SK-N-SH treated with all-trans-retinoic acid at 6 μM for 48 hours (cell line): ENCODE measurements around the gene TM9SF3.

Experiments used
- ATAC-seq: fragments of 200-7000 bp; cut with Tn5 transposase; 3 replicates; pipeline ENCODE4 v1.9.1; 2020; ENCODE audit warnings: mild to moderate bottlenecking, moderate library complexity
- ARNTL ChIP-seq: fragments of 450-650 bp; formaldehyde crosslinking; IDR thresholded peaks from 2 replicates; pipeline ENCODE4 v1.5.0; 2020; ENCODE audit warnings: low read depth, mild to moderate bottlenecking, moderate library complexity, borderline replicate concordance
- CSDC2 ChIP-seq: fragments of 250-450 bp; sonication (Bioruptor Pico); IDR thresholded peaks from 2 replicates; pipeline ENCODE4 v1.5.0; 2020; ENCODE audit warnings: mild to moderate bottlenecking, moderate library complexity
- ESRRG ChIP-seq: fragments of 250-450 bp; sonication (Bioruptor Pico); IDR thresholded peaks from 2 replicates; pipeline ENCODE4 v1.6.1; 2021; ENCODE audit warnings: mild to moderate bottlenecking
- GLIS3 ChIP-seq: fragments of 250-450 bp; sonication (Bioruptor Pico); IDR thresholded peaks from 2 replicates; pipeline ENCODE4 v1.5.0; 2020; ENCODE audit warnings: mild to moderate bottlenecking, moderate library complexity
- ISL1 ChIP-seq: fragments of 250-450 bp; sonication (Bioruptor Pico); IDR thresholded peaks from 2 replicates; pipeline ENCODE4 v2.1.2; 2022; ENCODE audit warnings: mild to moderate bottlenecking, moderate library complexity
- OSR1 ChIP-seq: fragments of 250-450 bp; sonication (Bioruptor Pico); IDR thresholded peaks from 2 replicates; pipeline ENCODE4 v1.8.0; 2022; ENCODE audit warnings: moderate library complexity, mild to moderate bottlenecking, inconsistent platforms
- SNAI2 ChIP-seq: fragments of 250-450 bp; sonication (Bioruptor Pico); IDR thresholded peaks from 2 replicates; pipeline ENCODE4 v1.5.0; 2020; ENCODE audit warnings: mild to moderate bottlenecking, moderate library complexity
- TCF4 ChIP-seq: fragments of 250-450 bp; sonication (Bioruptor Pico); IDR thresholded peaks from 2 replicates; pipeline ENCODE4 v1.8.0; 2021; ENCODE audit warnings: mild to moderate bottlenecking, moderate library complexity, borderline replicate concordance
- TOX ChIP-seq: fragments of 250-450 bp; sonication (Bioruptor Pico); IDR thresholded peaks from 2 replicates; pipeline ENCODE4 v1.8.0; 2021; ENCODE audit warnings: mild to moderate bottlenecking, moderate library complexity, borderline replicate concordance
- ZC3H10 ChIP-seq: fragments of 250-450 bp; sonication (Bioruptor Pico); IDR thresholded peaks from 2 replicates; pipeline ENCODE4 v1.5.1; 2021; ENCODE audit warnings: mild to moderate bottlenecking, moderate library complexity
- ZFP3 ChIP-seq: fragments of 250-450 bp; sonication (Bioruptor Pico); IDR thresholded peaks from 2 replicates; pipeline ENCODE4 v1.5.0; 2020; ENCODE audit warnings: mild to moderate bottlenecking, moderate library complexity
- ZFP30 ChIP-seq: fragments of 450-650 bp; formaldehyde crosslinking; IDR thresholded peaks from 2 replicates; pipeline ENCODE4 v1.5.0; 2022; ENCODE audit warnings: mild to moderate bottlenecking, moderate library complexity
- ZNF565 ChIP-seq: fragments of 450-650 bp; formaldehyde crosslinking; conservative IDR thresholded peaks from 2 replicates; pipeline ENCODE4 v1.5.0; 2020; ENCODE audit warnings: low read depth, mild to moderate bottlenecking, moderate library complexity
- ZNF8 ChIP-seq: fragments of 450-650 bp; formaldehyde crosslinking; IDR thresholded peaks from 2 replicates; pipeline ENCODE4 v1.5.0; 2020; ENCODE audit warnings: mild to moderate bottlenecking, moderate library complexity
- TF ChIP-seq, protein P1 (sequence below): fragments of 250-450 bp; sonication (Bioruptor Pico); IDR thresholded peaks from 2 replicates; pipeline ENCODE4 v1.5.1; 2021; ENCODE audit warnings: mild to moderate bottlenecking, moderate library complexity
- TF ChIP-seq, protein P2 (sequence below): fragments of 250-450 bp; sonication (Bioruptor Pico); IDR thresholded peaks from 2 replicates; pipeline ENCODE4 v1.8.0; 2020; ENCODE audit warnings: mild to moderate bottlenecking, moderate library complexity, borderline replicate concordance
- TF ChIP-seq, protein P3 (sequence below): fragments of 250-450 bp; sonication (Bioruptor Pico); IDR thresholded peaks from 2 replicates; pipeline ENCODE4 v1.5.1; 2020; ENCODE audit warnings: low read depth, mild to moderate bottlenecking, moderate library complexity
- TF ChIP-seq, protein P4 (sequence below): fragments of 250-450 bp; sonication (Bioruptor Pico); IDR thresholded peaks from 2 replicates; pipeline ENCODE4 v1.5.0; 2020; ENCODE audit warnings: mild to moderate bottlenecking, moderate library complexity

TM9SF3 gene

GRCh38 chr10:96570511-96570910 lies 16.3 kb downstream of the TM9SF3 start:
- ATAC-seq: no peak
- TF ChIP-seq ZFP3 (no peak), ESRRG (CRISPR knock-in tag) (no peak), OSR1 (no peak), TCF4 (CRISPR knock-in tag) (no peak), ZFP30 (no peak)
- TF ChIP-seq, protein P1, sequence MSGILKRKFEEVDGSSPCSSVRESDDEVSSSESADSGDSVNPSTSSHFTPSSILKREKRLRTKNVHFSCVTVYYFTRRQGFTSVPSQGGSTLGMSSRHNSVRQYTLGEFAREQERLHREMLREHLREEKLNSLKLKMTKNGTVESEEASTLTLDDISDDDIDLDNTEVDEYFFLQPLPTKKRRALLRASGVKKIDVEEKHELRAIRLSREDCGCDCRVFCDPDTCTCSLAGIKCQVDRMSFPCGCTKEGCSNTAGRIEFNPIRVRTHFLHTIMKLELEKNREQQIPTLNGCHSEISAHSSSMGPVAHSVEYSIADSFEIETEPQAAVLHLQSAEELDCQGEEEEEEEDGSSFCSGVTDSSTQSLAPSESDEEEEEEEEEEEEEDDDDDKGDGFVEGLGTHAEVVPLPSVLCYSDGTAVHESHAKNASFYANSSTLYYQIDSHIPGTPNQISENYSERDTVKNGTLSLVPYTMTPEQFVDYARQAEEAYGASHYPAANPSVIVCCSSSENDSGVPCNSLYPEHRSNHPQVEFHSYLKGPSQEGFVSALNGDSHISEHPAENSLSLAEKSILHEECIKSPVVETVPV (CRISPR knock-in tag): no peak
- TF ChIP-seq, all 23 proteins: peak for 0

DNA sequence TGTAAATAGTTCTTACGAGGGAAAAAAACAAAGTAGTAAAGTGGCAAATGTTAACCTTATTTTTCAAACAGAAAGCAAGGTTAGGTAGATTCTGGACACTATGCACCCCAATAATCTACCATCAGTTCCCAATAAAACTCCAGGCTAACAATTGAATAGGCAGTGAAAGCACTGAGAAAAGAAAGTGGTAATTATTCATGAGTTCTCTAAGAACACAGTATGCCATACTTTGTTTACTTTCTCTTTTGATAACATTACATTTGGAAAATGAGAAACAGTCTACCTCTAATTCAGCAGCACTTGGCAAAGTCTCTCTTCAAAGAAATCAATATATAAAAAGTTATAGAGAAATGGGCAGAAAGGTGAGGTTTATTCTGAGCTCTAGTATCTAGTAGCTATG lies 18.4 kb downstream of the TM9SF3 start:
- no peak for ATAC-seq
- TF ChIP-seq SNAI2 (CRISPR knock-in tag) (no peak), ISL1 (CRISPR knock-in tag) (no peak), GLIS3 (CRISPR knock-in tag) (no peak), ZNF565 (CRISPR knock-in tag) (no peak), ARNTL (CRISPR knock-in tag) (no peak), ZFP3 (no peak), TOX (CRISPR knock-in tag) (no peak), ZNF8 (CRISPR knock-in tag) (no peak), CSDC2 (CRISPR knock-in tag) (no peak), ZFP30 (no peak)
- TF ChIP-seq, protein P2, sequence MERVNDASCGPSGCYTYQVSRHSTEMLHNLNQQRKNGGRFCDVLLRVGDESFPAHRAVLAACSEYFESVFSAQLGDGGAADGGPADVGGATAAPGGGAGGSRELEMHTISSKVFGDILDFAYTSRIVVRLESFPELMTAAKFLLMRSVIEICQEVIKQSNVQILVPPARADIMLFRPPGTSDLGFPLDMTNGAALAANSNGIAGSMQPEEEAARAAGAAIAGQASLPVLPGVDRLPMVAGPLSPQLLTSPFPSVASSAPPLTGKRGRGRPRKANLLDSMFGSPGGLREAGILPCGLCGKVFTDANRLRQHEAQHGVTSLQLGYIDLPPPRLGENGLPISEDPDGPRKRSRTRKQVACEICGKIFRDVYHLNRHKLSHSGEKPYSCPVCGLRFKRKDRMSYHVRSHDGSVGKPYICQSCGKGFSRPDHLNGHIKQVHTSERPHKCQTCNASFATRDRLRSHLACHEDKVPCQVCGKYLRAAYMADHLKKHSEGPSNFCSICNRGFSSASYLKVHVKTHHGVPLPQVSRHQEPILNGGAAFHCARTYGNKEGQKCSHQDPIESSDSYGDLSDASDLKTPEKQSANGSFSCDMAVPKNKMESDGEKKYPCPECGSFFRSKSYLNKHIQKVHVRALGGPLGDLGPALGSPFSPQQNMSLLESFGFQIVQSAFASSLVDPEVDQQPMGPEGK (CRISPR knock-in tag): no peak
- TF ChIP-seq, protein P3, sequence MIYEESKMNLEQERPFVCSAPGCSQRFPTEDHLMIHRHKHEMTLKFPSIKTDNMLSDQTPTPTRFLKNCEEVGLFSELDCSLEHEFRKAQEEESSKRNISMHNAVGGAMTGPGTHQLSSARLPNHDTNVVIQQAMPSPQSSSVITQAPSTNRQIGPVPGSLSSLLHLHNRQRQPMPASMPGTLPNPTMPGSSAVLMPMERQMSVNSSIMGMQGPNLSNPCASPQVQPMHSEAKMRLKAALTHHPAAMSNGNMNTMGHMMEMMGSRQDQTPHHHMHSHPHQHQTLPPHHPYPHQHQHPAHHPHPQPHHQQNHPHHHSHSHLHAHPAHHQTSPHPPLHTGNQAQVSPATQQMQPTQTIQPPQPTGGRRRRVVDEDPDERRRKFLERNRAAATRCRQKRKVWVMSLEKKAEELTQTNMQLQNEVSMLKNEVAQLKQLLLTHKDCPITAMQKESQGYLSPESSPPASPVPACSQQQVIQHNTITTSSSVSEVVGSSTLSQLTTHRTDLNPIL: no peak
- TF ChIP-seq, protein P1 (CRISPR knock-in tag): no peak
- TF ChIP-seq, protein P4, sequence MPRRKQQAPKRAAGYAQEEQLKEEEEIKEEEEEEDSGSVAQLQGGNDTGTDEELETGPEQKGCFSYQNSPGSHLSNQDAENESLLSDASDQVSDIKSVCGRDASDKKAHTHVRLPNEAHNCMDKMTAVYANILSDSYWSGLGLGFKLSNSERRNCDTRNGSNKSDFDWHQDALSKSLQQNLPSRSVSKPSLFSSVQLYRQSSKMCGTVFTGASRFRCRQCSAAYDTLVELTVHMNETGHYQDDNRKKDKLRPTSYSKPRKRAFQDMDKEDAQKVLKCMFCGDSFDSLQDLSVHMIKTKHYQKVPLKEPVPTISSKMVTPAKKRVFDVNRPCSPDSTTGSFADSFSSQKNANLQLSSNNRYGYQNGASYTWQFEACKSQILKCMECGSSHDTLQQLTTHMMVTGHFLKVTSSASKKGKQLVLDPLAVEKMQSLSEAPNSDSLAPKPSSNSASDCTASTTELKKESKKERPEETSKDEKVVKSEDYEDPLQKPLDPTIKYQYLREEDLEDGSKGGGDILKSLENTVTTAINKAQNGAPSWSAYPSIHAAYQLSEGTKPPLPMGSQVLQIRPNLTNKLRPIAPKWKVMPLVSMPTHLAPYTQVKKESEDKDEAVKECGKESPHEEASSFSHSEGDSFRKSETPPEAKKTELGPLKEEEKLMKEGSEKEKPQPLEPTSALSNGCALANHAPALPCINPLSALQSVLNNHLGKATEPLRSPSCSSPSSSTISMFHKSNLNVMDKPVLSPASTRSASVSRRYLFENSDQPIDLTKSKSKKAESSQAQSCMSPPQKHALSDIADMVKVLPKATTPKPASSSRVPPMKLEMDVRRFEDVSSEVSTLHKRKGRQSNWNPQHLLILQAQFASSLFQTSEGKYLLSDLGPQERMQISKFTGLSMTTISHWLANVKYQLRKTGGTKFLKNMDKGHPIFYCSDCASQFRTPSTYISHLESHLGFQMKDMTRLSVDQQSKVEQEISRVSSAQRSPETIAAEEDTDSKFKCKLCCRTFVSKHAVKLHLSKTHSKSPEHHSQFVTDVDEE (CRISPR knock-in tag): no peak

- peak; percentile 92 for ATAC-seq
- TF ChIP-seq, protein P2 (CRISPR knock-in tag): 0 out of 2 replicates have a peak, but pooled peaks have one; percentile 22
- TF ChIP-seq ESRRG (CRISPR knock-in tag) (no peak), ARNTL (CRISPR knock-in tag) (no peak), ZFP30 (no peak), ZC3H10 (CRISPR knock-in tag) (peak; percentile 55; the same call in 1 of the 2 replicates), ISL1 (CRISPR knock-in tag) (peak; percentile 63)
These were observed 21.0 kb downstream of the TM9SF3 start for GRCh38 chr10:96565774-96566173.
